Activated CD8-positive, alpha-beta T cell treated with anti-CD3 and anti-CD28 coated beads, Interleukin-2, amount 10 ng/mL, durations not matched to agents 7 days and 5 days (primary cell): ENCODE data around the gene GJA10. TPM values are rescaled to one million over a fixed set of nuclear protein-coding genes. Genes with fewer than 3 reads are reported as not detected.
"Not testable (repeated sequence)": the region's sequence is repeated elsewhere in the genome, so short reads cannot be mapped to it uniquely, and the experiment has no call there.

Experiments used
- ATAC-seq: fragments of 150-1000 bp; cut with Tn5 transposase; one replicate; pipeline ENCODE4 v1.10.0; 2021; ENCODE audit warnings: moderate library complexity
- CTCF ChIA-PET: fragments of 350-600 bp; sonication (Branson Sonifier 250); formaldehyde crosslinking; loops from one replicate; lab custom pipeline; 2021; ENCODE audit warnings: antibody characterized with exemption; lab: Charles Lee
- POLR2A ChIA-PET: fragments of 350-600 bp; sonication (Branson Sonifier 250); formaldehyde crosslinking; loops from one replicate; lab custom pipeline; 2021; ENCODE audit warnings: antibody characterized with exemption; lab: Charles Lee
- DNase-seq: peaks from one replicate; pipeline ENCODE4 v3.0.0-alpha.2; 2020
- H3K27ac Mint-ChIP-seq: one replicate; pipeline ENCODE4 v1.8.0; 2021; ENCODE audit warnings: mild to moderate bottlenecking, mixed read lengths
- H3K27me3 Mint-ChIP-seq: one replicate; pipeline ENCODE4 v1.8.0; 2021; ENCODE audit warnings: low read depth, mixed read lengths
- H3K36me3 Mint-ChIP-seq: one replicate; pipeline ENCODE4 v1.8.0; 2021; ENCODE audit warnings: low read depth, mixed read lengths
- H3K4me1 Mint-ChIP-seq: one replicate; pipeline ENCODE4 v1.8.0; 2021; ENCODE audit warnings: low read depth, mixed read lengths
- H3K4me3 Mint-ChIP-seq: one replicate; pipeline ENCODE4 v1.8.0; 2021; ENCODE audit warnings: mild to moderate bottlenecking, mixed read lengths
- H3K9me3 Mint-ChIP-seq: one replicate; pipeline ENCODE4 v1.8.0; 2022; ENCODE audit warnings: mixed read lengths; ENCODE audit not compliant: insufficient read depth
- total RNA-seq, 2 experiments: library from RNA; stranded (reverse); gene quantifications; one replicate each; pipeline ENCODE4 v1.2.3, GENCODE V29; 2021

Gene GJA10
- total RNA-seq, 2 experiments from 2014 or later, result not detected

DNA sequence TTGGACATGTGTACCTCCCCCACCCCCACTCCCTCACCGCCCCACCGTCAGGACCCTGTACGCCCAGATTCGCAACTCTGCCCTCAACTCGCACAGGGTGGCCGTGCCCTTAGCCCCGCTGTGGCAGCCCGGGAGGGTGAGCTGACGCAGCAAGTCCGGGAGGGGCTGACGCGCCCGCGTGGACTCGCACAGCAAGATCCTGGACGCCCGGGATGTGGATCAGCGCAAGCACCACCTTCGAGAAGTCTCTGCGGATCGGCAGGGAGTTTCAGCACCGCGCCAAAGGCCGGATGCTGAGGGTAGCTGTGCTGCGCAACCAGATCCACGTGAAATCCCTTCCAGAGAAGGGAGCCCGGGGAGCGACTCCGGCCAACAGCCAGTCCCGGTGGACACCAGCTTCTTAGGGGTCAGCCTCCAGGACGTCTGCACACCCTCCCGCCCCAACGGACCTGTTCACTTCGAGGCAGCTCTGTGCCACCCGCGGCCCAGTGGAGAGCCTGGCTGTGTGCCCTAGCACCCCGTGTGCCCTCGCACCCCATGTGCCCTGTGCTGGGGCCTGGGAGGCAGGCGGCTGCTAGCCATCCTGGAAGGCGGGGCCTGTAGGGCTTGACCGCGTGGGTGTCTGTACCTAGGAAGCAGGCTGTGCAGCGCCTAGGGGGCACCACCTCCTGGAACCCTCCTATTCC lies 6.7 kb upstream of the GJA10 start:
- ChIA-PET POLR2A (no interaction called here), CTCF (no interaction called here)
- no peaks in the 10 kb centered on the region for H3K36me3 Mint-ChIP-seq
- peaks cover 19% of the 10 kb centered on the region for H3K27me3 Mint-ChIP-seq
- peaks cover 6% of the 10 kb centered on the region for H3K4me1 Mint-ChIP-seq
- H3K4me3 Mint-ChIP-seq, result no peak overlapping the region
- ATAC-seq (peak; percentile 55), DNase-seq (no peak)
- H3K27ac Mint-ChIP-seq, result no peak overlapping the region
- H3K9me3 Mint-ChIP-seq, result no peaks in the 10 kb centered on the region

GRCh38 chr6:89888138-89888514 lies 6.1 kb upstream of the GJA10 start:
- no peak overlapping the region for H3K4me3 Mint-ChIP-seq
- no peaks in the 10 kb centered on the region for H3K9me3 Mint-ChIP-seq
- DNase-seq, result no peak
- no peak for ATAC-seq
- ChIA-PET CTCF (no interaction called here), POLR2A (no interaction called here)
- no peak overlapping the region for H3K27ac Mint-ChIP-seq
- H3K4me1 Mint-ChIP-seq, result peaks cover 6% of the 10 kb centered on the region
- peaks cover 21% of the 10 kb centered on the region for H3K27me3 Mint-ChIP-seq
- no peaks in the 10 kb centered on the region for H3K36me3 Mint-ChIP-seq

- ChIA-PET POLR2A (no interaction called here), CTCF (no interaction called here)
- peaks cover 26% of the 10 kb centered on the region for H3K27me3 Mint-ChIP-seq
- no peak for ATAC-seq
- H3K4me3 Mint-ChIP-seq, result no peak overlapping the region
- H3K27ac Mint-ChIP-seq, result no peak overlapping the region
- H3K9me3 Mint-ChIP-seq, result no peaks in the 10 kb centered on the region
- no peak for DNase-seq
- H3K36me3 Mint-ChIP-seq, result no peaks in the 10 kb centered on the region
- H3K4me1 Mint-ChIP-seq, result peaks cover 6% of the 10 kb centered on the region
Observed at GRCh38 chr6:89888871-89889270, 5.4 kb upstream of the GJA10 start.

- H3K4me1 Mint-ChIP-seq, H3K27ac Mint-ChIP-seq, H3K4me3 Mint-ChIP-seq, POLR2A ChIA-PET, DNase-seq, H3K9me3 Mint-ChIP-seq, ATAC-seq, CTCF ChIA-PET, H3K36me3 Mint-ChIP-seq: not testable (repeated sequence)
- peaks cover 38% of the 10 kb centered on the region for H3K27me3 Mint-ChIP-seq
Observed at GRCh38 chr6:89890845-89891528, 3.3 kb upstream of the GJA10 start.

- H3K27me3 Mint-ChIP-seq, result peaks cover 45% of the 10 kb centered on the region
- ATAC-seq, CTCF ChIA-PET, H3K27ac Mint-ChIP-seq, H3K4me3 Mint-ChIP-seq, H3K4me1 Mint-ChIP-seq, POLR2A ChIA-PET, H3K36me3 Mint-ChIP-seq, H3K9me3 Mint-ChIP-seq, DNase-seq: not testable (repeated sequence)
Observed at GRCh38 chr6:89892577-89892976, 1.7 kb upstream of the GJA10 start.

DNA sequence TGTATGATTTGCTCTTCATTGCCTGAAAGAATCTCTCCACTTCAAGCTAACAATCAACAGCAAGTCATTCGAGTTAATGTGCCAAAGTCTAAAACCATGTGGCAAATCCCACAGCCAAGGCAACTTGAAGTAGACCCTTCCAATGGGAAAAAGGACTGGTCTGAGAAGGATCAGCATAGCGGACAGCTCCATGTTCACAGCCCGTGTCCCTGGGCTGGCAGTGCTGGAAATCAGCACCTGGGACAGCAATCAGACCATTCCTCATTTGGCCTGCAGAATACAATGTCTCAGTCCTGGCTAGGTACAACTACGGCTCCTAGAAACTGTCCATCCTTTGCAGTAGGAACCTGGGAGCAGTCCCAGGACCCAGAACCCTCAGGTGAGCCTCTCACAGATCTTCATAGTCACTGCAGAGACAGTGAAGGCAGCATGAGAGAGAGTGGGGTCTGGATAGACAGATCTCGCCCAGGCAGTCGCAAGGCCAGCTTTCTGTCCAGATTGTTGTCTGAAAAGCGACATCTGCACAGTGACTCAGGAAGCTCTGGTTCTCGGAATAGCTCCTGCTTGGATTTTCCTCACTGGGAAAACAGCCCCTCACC lies 1.1 kb downstream of the GJA10 start:
- Mint-ChIP-seq H3K9me3 (no peaks in the 10 kb centered on the region), H3K27ac (no peak overlapping the region), H3K27me3 (peaks cover 44% of the 10 kb centered on the region), H3K4me3 (no peak overlapping the region), H3K4me1 (peaks cover 2% of the 10 kb centered on the region), H3K36me3 (no peaks in the 10 kb centered on the region)
- DNase-seq, result peak; percentile 35
- ChIA-PET POLR2A (interaction anchor here (0.6 kb wide), 1 partner anchor 316 kb away, joined by 3 read pairs; no protein-coding TSS in a partner anchor), CTCF (no interaction called here)
- ATAC-seq, result peak; percentile 60

- POLR2A ChIA-PET, result not testable (repeated sequence)
- CTCF ChIA-PET, result interaction anchor here (1.0 kb wide), 1 partner anchor 50 kb away, joined by 3 read pairs; no protein-coding TSS in a partner anchor
- H3K4me3 Mint-ChIP-seq, result peak overlapping the region; percentile 15
Observed at GRCh38 chr6:89910001-89910901, 16.0 kb downstream of the GJA10 start.

GRCh38 chr6:89910902-89911240 lies 16.6 kb downstream of the GJA10 start:
- Mint-ChIP-seq H3K36me3 (no peaks in the 10 kb centered on the region), H3K27ac (no peak overlapping the region), H3K27me3 (peaks cover 6% of the 10 kb centered on the region), H3K4me3 (no peak overlapping the region), H3K4me1 (peaks cover 8% of the 10 kb centered on the region), H3K9me3 (peaks cover 5% of the 10 kb centered on the region)
- ATAC-seq (no peak), DNase-seq (no peak)
- POLR2A ChIA-PET, result no interaction called here
- CTCF ChIA-PET, result no interaction called here

More at GRCh38 chr6:89910001-89910901, 16.0 kb downstream of the GJA10 start:
- H3K27me3 Mint-ChIP-seq, H3K36me3 Mint-ChIP-seq, H3K4me1 Mint-ChIP-seq, ATAC-seq, H3K9me3 Mint-ChIP-seq, DNase-seq: not testable (repeated sequence)
- peak overlapping the region; percentile 10 for H3K27ac Mint-ChIP-seq

DNA sequence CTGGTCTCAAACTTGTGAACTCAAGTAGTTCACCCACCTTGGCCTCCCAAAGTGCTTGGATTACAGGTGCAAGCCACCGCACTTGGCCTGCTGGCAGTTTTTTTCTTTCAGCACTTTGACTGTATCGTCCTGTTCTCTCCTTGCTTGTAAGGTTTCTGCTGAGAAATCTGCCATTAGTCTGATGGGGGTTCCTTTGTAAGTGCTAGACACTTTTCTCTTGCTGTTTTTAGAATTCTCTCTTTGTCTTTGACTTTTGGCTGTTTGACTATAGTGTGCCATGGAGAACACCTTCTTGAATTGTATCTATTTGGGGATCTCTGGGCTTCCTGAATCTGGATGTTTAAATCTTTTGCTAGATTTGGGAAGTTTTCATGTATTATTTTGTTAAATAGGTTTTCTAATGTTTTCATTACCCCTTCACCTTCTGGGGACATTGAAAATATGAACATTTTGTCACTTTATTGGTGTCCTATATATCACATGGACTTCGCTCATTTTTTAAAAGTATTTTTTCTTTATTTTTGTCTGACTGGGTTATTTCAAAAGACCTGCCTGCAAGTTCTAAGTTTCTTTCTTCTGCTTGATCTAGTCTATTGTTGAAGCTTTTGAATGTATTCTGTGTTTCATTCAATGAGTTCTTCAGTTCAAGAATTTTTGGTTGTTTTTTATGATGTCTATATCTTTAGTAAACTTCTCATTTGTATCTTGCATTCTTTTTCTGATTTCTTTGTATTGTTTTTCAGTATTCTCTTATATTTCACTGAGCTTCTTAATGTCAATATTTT lies 22.1 kb downstream of the GJA10 start:
- ATAC-seq (no peak), DNase-seq (no peak)
- no peak overlapping the region for H3K27ac Mint-ChIP-seq
- peaks cover 3% of the 10 kb centered on the region for H3K4me1 Mint-ChIP-seq
- ChIA-PET POLR2A (no interaction called here), CTCF (no interaction called here)
- peaks cover 6% of the 10 kb centered on the region for H3K27me3 Mint-ChIP-seq
- peaks cover 16% of the 10 kb centered on the region for H3K9me3 Mint-ChIP-seq
- H3K36me3 Mint-ChIP-seq, result peaks cover 9% of the 10 kb centered on the region
- H3K4me3 Mint-ChIP-seq, result no peak overlapping the region

GRCh38 chr6:89917216-89917615 lies 22.9 kb downstream of the GJA10 start:
- peaks cover 16% of the 10 kb centered on the region for H3K9me3 Mint-ChIP-seq
- H3K4me3 Mint-ChIP-seq, result no peak overlapping the region
- no peak overlapping the region for H3K27ac Mint-ChIP-seq
- DNase-seq (no peak), ATAC-seq (no peak)
- ChIA-PET POLR2A (no interaction called here), CTCF (no interaction called here)
- H3K36me3 Mint-ChIP-seq, result peaks cover 9% of the 10 kb centered on the region
- peaks cover 6% of the 10 kb centered on the region for H3K27me3 Mint-ChIP-seq
- peaks cover 3% of the 10 kb centered on the region for H3K4me1 Mint-ChIP-seq

- POLR2A ChIA-PET, result no interaction called here
- peaks cover 6% of the 10 kb centered on the region for H3K27me3 Mint-ChIP-seq
Observed at GRCh38 chr6:89917801-89918366, 23.6 kb downstream of the GJA10 start.

More at GRCh38 chr6:89917801-89918366, 23.6 kb downstream of the GJA10 start:
- CTCF ChIA-PET, result no interaction called here
- H3K36me3 Mint-ChIP-seq, result peaks cover 9% of the 10 kb centered on the region
- H3K4me3 Mint-ChIP-seq, result no peak overlapping the region
- no peak for ATAC-seq
- peaks cover 3% of the 10 kb centered on the region for H3K4me1 Mint-ChIP-seq
- DNase-seq, result no peak
- H3K9me3 Mint-ChIP-seq, result peaks cover 16% of the 10 kb centered on the region
- no peak overlapping the region for H3K27ac Mint-ChIP-seq
